ENCODE data around the gene TLR7.
A peak's percentile ranks its signal among the peaks of the same experiment; 100 is the strongest.

Gene TLR7

GRCh38 chrX:12890467-12890866 is 23.6 kb downstream of the TLR7 start:
- no peak for DNase-seq (ENCODE audit: low read depth in 4 of 4, low spot score in 1 of 4)

DNA sequence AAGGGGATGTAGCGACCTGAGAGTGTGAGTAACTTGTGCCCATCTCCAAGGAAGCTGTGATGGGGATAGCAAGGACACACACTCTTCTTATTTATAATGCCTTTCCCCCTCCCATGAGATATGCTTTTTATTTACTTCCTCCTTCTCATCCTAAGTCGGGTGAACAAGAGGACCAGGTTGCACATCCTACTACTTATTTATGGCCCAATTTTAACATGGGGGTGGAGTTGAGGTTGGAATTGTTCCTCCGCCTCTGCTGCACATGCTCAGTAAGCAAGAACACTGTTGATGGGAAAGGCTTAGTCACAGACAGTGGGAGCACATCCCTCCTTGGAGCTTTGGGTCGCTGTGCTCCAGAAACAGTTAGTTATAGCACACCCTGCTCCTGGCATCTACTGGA is 24.3 kb downstream of the TLR7 start:
- DNase-seq (ENCODE audit: low read depth in 4 of 4, low spot score in 1 of 4) = no peak

- no peak for DNase-seq (ENCODE audit: low read depth in 4 of 4, low spot score in 1 of 4)
These were observed 25.1 kb downstream of the TLR7 start for GRCh38 chrX:12891915-12892506.

GRCh38 chrX:12892716-12893115 is 25.8 kb downstream of the TLR7 start:
- no peak for DNase-seq (ENCODE audit: low read depth in 4 of 4, low spot score in 1 of 4)

DNA sequence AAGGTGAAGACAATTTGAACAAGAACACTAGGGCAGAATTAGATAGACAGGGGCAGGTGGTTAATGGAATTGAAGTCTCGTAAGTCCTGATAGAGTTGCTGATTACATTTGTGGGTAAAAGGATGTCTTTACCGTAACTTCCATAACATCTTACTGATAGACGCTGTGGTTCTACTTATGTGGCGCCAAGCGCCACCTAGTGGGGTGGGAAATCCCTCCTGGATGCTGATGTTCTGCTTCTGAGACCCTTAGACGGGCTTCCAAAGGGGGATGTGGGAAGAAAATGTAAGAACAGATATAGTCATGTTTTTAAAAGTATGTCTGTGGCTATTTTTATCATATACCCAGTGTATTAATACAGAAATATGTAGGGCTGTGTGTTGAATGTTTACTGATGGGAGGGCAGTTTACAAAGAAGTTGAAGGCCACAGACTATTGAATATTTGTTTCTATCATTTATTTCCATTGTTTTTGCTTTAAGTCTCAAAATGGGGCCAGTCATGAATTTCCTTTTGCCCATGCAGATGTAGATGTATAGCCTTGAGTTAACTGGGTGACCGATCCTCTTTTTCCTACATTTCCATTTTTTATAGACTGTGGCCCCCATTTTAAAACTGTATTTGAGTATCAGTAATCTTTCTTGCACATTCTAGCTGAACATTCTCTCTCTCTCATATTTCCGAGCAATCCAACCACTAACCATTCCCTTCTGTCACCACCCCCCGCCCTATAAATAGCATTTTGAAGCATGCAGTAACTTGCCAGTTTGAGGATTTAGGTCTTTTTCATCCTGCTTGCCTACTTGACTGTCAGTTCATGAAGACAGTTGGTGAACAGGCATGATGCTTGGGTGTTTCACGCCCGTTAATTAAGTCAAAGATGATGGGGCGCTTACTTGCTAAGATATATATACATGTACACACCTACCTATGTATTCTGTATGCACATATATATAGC is 27.5 kb downstream of the TLR7 start:
- DNase-seq (ENCODE audit: low read depth in 4 of 4, low spot score in 1 of 4) = peak in 3 of 4 experiments; percentile 7 to 30 (median 16)

- no peak for DNase-seq (ENCODE audit: low read depth in 4 of 4, low spot score in 1 of 4)
These were observed 29.0 kb downstream of the TLR7 start for GRCh38 chrX:12895866-12896265.

- no peak for DNase-seq (ENCODE audit: low read depth in 4 of 4, low spot score in 1 of 4)
These were observed 30.1 kb downstream of the TLR7 start for GRCh38 chrX:12896935-12897334.

- DNase-seq (ENCODE audit: low read depth in 4 of 4, low spot score in 1 of 4) = no peak
These were observed 31.2 kb downstream of the TLR7 start for GRCh38 chrX:12898073-12898472.

DNA sequence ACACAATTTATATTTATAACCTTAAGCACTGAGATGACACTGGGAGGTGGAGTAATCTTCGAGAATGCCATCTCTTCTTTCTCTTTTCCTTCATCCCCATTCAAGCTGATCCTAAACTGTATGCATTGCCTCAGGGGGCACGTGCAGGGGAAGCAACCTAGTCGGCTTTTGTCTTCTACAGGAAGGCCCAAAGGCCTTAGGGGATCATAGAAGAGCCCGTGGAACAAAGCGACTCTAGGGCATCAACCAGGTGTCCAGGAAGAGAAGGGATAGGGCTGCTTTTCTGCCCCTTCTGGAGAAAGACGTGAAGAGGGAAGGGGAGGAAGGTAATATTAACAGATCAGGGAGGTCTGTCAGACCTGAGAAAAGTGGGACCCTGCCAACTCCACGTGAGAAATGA is 32.6 kb downstream of the TLR7 start:
- DNase-seq (ENCODE audit: low read depth in 4 of 4, low spot score in 1 of 4) = no peak

GRCh38 chrX:12901486-12901885 is 34.6 kb downstream of the TLR7 start:
- peak; percentile 29 to 49 (median 44) for DNase-seq (ENCODE audit: low read depth in 4 of 4, low spot score in 1 of 4)

DNA sequence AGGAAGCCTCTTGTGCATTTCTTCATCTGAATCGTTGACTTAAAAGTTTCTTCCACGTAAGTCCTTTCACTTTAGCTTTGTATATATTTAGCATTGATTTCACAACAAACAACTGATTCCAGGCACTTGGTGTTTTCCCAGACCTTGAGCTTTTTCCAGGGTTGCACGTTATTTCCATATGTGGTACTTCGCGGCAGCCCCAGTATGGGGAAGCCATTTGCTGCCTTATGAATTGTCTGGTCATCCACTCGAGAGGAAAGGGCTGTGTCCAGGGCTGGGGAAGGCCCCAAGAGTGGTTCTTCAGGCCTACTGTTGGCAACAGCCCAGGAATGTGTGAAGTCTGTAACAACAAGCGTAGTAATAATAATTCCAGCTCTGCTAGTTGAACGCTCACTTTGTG is 36.8 kb downstream of the TLR7 start:
- no peak for DNase-seq (ENCODE audit: low read depth in 4 of 4, low spot score in 1 of 4)

GRCh38 chrX:12906046-12906761 is 39.3 kb downstream of the TLR7 start, which contains the start of gene TLR8:
Gene TLR8, plus strand, starts transcription at chrX:12906620. Its CDS starts 87 bp downstream, at chrX:12906707.
- DNase-seq (ENCODE audit: low read depth in 4 of 4, low spot score in 1 of 4) = no peak

GRCh38 chrX:12910423-12911121 is 43.7 kb downstream of the TLR7 start:
- no peak for DNase-seq (ENCODE audit: low read depth in 4 of 4, low spot score in 1 of 4)

- no peak for DNase-seq (ENCODE audit: low read depth in 4 of 4, low spot score in 1 of 4)
These were observed 44.2 kb downstream of the TLR7 start for GRCh38 chrX:12911122-12911470.

GRCh38 chrX:12912791-12913482 is 46.1 kb downstream of the TLR7 start:
- DNase-seq (ENCODE audit: low read depth in 4 of 4, low spot score in 1 of 4) = no peak

GRCh38 chrX:12917753-12918152 is 50.9 kb downstream of the TLR7 start:
- no peak for DNase-seq (ENCODE audit: low read depth in 4 of 4, low spot score in 1 of 4)

- DNase-seq (ENCODE audit: low read depth in 4 of 4, low spot score in 1 of 4) = no peak
These were observed 52.2 kb downstream of the TLR7 start for GRCh38 chrX:12919051-12919450.

- no peak for DNase-seq (ENCODE audit: low read depth in 4 of 4, low spot score in 1 of 4)
These were observed 52.7 kb downstream of the TLR7 start for GRCh38 chrX:12919620-12920019.

- no peak for DNase-seq (ENCODE audit: low read depth in 4 of 4, low spot score in 1 of 4)
These were observed 54.1 kb downstream of the TLR7 start for GRCh38 chrX:12920990-12921389.

DNA sequence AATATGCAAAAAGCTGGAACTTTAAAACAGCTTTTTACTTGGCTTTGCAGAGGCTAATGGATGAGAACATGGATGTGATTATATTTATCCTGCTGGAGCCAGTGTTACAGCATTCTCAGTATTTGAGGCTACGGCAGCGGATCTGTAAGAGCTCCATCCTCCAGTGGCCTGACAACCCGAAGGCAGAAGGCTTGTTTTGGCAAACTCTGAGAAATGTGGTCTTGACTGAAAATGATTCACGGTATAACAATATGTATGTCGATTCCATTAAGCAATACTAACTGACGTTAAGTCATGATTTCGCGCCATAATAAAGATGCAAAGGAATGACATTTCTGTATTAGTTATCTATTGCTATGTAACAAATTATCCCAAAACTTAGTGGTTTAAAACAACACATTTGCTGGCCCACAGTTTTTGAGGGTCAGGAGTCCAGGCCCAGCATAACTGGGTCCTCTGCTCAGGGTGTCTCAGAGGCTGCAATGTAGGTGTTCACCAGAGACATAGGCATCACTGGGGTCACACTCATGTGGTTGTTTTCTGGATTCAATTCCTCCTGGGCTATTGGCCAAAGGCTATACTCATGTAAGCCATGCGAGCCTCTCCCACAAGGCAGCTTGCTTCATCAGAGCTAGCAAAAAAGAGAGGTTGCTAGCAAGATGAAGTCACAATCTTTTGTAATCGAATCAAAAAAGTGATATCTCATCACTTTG is 55.2 kb downstream of the TLR7 start:
- DNase-seq (ENCODE audit: low read depth in 4 of 4, low spot score in 1 of 4) = no peak

All from stimulated activated CD4-positive, alpha-beta T cell treated with anti-CD3 and anti-CD28 coated beads, Interleukin-1b, Interleukin-23, amount 100 ng/mL, for 24 hours (primary cell).